ENCODE data around the gene LTO1.

The LTO1 gene

DNA sequence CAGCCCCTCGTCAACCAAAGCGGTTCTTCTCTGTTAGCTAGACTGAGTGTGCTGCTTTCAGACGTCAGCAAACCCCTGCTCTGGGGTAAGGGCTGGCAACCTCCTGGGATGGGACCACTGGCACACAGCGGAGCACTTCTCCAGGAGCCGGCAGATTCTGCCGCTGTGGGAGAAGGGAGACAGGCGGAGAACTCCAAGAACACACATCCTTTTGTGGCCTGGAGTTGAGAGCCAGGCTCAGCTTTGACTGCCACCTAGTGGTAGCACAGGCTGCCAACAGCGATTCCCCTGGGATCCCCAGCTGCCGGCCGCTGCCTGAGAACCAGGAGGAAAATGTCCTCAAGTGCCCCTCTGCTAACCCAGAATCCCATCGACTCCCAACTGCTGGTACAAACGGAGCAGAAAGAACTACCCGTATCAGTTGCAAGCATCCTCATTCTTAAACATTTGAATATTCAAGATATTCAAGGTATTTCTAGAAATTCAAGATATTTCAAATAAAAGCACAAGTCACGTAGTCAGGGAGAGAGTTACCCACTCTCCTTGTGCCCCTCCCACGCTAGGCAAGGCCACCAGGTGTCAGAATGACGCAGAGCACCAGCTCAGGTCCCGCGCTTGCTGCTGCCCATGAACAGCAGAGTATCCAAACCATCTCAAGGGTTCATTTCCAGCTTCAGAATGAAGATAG lies 4.9 kb downstream of the LTO1 start:
- H3K9me3 Mint-ChIP-seq: no peaks in the 10 kb centered on the region
- H3K4me3 Mint-ChIP-seq: no peak overlapping the region
- H3K27me3 Mint-ChIP-seq: no peaks in the 10 kb centered on the region
- peak overlapping the region; percentile 32 for H3K27ac Mint-ChIP-seq
- H3K4me1 Mint-ChIP-seq: peaks cover 32% of the 10 kb centered on the region
- peaks cover 5% of the 10 kb centered on the region for H3K36me3 Mint-ChIP-seq

DNA sequence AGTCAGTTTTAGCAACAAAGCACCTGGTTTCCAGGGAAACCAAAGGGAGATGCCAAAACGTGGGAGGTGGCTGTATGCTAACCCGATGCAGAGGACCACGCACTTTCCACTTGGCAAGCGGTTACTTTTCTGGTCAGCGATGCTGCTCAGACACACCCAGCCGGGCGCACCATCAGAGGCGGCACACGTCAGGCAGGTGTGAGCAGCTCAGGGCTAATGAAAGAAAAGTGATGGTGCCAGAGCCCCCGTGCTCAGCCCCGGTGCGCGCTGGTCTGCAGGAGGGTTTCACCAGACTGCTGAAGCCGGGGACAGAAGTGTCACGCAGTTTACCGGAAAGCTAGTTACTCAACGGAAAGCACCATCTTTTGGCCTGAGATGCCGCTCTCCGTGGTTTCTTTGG lies 5.7 kb downstream of the LTO1 start:
- Mint-ChIP-seq H3K27me3 (no peaks in the 10 kb centered on the region), H3K27ac (no peak overlapping the region), H3K9me3 (no peaks in the 10 kb centered on the region), H3K4me3 (no peak overlapping the region), H3K4me1 (peaks cover 30% of the 10 kb centered on the region), H3K36me3 (peaks cover 7% of the 10 kb centered on the region)

DNA sequence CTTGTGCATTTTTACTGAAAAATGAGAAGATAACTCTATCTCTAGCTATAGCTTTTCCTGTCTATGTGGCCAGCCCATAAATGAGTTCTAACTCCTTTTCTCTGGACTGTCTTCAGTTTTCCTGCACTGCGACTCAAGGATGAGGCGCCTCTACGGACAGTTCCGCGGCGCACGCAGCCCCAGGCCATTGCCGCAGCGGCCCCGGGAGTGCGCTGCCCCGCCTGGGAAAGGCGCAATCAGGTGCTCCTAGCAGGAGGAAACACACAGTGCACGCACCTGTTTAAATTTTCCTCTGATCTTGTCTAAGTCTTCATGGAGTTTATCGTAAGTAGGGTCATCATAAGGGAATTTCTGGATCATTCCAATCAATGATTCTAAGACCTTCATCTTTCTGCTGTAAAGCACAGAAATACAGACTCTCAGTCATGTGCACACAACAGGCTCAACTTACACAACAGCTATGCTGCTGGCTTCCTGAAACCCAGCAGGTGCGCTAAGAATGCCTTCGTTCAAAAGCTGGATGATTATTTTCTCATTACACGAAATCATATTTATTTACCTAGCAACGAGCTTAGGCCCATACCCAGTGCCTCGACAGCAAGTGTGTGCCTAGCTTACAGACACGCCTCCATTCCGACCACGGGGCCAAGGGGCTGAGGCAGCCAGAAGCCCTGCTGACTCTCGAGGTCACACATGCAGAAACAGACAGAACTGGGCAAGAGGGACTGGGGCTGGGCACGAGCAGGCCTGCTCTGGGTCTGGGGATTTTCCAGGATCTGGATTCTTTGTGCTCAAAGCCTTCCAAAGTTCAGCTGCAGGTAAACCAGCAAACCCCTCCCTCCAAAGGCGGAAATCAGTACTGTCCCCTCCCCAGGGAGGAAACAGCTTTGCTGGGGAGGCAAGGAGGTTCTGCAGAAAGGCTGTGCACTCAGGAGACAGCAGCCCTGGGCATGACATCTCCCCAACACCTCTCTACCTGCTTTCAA lies 7.2 kb downstream of the LTO1 start:
- Mint-ChIP-seq H3K4me1 (peaks cover 16% of the 10 kb centered on the region), H3K27me3 (no peaks in the 10 kb centered on the region), H3K27ac (no peak overlapping the region), H3K4me3 (no peak overlapping the region), H3K9me3 (no peaks in the 10 kb centered on the region), H3K36me3 (peaks cover 7% of the 10 kb centered on the region)

DNA sequence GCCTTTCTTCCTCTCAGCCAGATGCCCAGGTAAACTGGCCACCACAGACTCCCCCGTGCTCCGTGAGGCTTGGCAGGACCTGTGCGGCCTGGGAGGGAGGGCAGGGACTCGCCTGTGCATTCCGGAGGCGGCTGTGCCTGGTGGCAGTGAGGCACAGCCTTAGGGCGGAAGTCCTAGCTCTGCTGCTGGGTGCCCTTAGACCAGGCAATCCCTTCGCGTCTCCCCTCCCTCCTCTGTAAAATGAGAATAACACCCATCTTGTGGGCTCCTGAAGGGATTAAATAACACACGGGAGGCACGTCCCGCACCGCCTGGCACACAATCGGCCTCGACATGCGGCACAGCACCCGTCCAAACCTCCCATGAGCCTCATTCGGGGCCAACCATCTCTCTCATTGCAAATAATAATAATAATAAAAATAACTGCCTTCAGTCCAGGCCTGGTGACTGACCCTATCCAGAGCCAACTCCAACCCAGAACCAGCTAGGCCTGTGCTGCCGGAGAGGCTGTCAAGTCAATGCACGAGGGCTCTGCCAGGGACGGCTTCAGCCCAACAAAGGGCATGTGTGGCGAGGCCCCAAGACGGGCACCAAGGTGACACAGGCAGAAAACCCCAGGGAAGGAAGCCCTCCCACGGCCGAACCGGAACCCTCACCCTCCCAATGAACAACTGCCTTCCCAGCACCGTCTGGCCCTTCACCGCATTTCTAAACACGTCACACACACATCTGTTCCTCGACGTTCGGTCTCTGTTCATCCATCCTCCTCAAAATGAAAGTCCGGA lies 8.2 kb downstream of the LTO1 start:
- Mint-ChIP-seq H3K4me3 (no peak overlapping the region), H3K36me3 (peaks cover 7% of the 10 kb centered on the region), H3K9me3 (no peaks in the 10 kb centered on the region), H3K27me3 (no peaks in the 10 kb centered on the region), H3K4me1 (peaks cover 7% of the 10 kb centered on the region), H3K27ac (no peak overlapping the region)

DNA sequence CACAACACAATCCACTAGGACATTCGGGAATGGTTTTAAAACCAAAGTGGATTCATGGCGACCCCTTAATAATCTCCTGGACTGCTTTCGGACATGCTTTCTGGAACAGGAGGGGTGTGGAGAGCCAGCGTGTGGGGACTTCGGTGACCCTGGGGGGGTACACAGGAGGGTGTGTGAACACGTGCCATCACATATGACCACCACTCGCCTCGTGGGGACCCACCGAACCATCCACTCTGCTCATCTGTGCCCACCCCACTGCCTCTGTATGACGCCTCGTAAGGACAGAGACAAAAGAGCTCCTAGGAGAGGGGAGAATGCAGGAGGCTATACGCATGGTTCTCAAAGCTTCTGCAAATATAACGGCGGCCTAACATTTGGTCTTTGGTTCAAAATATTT lies 8.9 kb downstream of the LTO1 start:
- Mint-ChIP-seq H3K27me3 (no peaks in the 10 kb centered on the region), H3K9me3 (no peaks in the 10 kb centered on the region), H3K4me3 (no peak overlapping the region), H3K4me1 (peaks cover 7% of the 10 kb centered on the region), H3K36me3 (peaks cover 7% of the 10 kb centered on the region), H3K27ac (no peak overlapping the region)

DNA sequence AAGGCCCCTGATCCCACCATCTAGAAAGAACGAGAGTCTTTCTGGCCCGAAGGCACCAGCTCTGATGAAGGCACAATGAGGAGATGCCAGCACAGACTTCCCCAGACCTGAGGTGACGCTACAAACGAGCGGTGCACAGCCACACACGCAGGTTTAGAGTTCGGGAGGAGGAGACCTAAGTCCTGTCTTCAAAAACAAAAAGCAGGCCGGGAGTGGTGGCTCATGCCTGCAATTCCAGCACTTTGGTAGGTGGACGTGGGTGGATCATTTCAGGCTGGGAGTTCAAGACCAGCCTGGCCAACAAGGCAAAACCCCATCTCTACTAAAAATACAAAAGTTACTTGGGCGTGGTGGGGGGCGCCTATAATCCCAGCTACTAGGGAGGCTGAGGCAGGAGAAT lies 9.5 kb downstream of the LTO1 start:
- H3K4me1 Mint-ChIP-seq: peaks cover 7% of the 10 kb centered on the region
- peaks cover 7% of the 10 kb centered on the region for H3K36me3 Mint-ChIP-seq
- H3K9me3 Mint-ChIP-seq: no peaks in the 10 kb centered on the region
- H3K27ac Mint-ChIP-seq: no peak overlapping the region
- H3K27me3 Mint-ChIP-seq: no peaks in the 10 kb centered on the region
- no peak overlapping the region for H3K4me3 Mint-ChIP-seq

DNA sequence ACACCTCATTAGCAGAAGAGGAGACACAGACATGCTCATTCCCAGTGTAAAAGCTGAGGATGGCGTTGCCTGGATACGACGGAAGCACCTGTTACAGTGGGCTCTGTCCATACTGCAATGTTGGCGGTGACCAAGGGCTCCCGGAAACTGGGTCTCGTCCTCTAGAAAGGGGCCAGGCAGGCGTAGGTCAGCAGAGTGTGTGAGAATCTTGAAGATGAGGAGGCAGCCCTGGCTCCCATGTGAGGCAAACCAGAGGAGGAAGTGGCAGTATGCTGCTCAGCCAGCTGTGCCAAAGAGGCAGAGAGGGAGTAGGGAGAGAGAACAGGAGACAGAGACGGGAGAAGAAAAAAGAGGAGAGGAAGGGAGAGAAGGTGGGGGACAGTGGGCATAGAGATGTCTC lies 10.3 kb downstream of the LTO1 start:
- H3K27me3 Mint-ChIP-seq: no peaks in the 10 kb centered on the region
- H3K4me3 Mint-ChIP-seq: no peak overlapping the region
- peaks cover 7% of the 10 kb centered on the region for H3K36me3 Mint-ChIP-seq
- H3K27ac Mint-ChIP-seq: no peak overlapping the region
- H3K4me1 Mint-ChIP-seq: no peaks in the 10 kb centered on the region
- H3K9me3 Mint-ChIP-seq: no peaks in the 10 kb centered on the region

DNA sequence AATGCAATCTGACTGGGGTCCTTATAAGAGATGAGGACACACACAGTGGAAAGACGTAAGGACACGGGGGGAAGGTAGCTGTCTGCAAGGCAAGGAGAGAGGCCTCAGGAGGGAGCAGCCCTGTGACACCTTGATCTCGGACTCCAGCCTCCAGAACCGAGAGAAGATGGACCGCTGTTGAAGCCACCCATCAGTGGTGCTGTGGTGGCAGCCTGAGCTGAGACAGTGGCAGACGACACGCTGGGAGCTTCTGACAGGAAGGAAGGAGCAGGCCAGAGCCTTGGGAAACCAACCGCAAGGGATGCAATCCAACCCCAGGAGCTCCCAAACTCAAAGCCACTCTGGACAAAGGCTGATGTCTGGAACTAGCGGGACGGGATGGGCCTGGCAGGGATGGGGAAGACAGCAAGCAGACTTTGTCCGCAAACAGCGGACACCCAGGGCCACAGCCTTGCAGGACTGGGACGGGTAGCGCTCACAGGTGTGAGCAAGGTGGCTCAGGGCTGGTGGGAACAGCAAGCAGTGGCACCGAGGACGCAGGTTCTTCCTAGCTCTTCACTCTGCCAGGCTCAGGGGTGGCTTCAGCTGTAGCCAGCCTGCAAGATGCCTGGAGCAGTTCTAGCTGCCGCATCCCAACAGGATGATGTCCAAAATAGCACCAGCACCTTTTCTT lies 10.9 kb downstream of the LTO1 start:
- H3K27me3 Mint-ChIP-seq: no peaks in the 10 kb centered on the region
- H3K36me3 Mint-ChIP-seq: peaks cover 7% of the 10 kb centered on the region
- no peak overlapping the region for H3K27ac Mint-ChIP-seq
- no peaks in the 10 kb centered on the region for H3K9me3 Mint-ChIP-seq
- H3K4me1 Mint-ChIP-seq: no peaks in the 10 kb centered on the region
- H3K4me3 Mint-ChIP-seq: no peak overlapping the region

DNA sequence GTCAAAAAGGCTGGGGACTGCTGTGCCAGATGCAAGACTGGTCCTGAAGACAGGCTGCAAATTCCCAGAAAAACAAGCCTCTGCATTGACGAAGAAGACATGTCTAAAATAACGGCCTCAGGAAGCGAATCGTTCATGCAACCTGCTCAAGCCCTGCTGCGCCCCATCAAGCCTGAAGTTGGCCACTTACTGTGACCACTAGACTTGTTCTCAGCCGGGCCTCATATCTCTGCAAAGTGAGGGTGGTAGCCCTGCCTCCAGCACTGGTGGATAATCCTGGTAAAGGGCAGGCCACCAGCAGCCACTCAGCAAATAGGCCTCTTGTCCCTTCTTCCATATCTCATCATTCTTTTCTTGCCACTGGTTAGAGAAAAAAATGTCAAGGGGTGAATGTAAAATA lies 11.8 kb downstream of the LTO1 start:
- Mint-ChIP-seq H3K4me3 (no peak overlapping the region), H3K4me1 (no peaks in the 10 kb centered on the region), H3K36me3 (peaks cover 7% of the 10 kb centered on the region), H3K9me3 (no peaks in the 10 kb centered on the region), H3K27me3 (no peaks in the 10 kb centered on the region), H3K27ac (no peak overlapping the region)

DNA sequence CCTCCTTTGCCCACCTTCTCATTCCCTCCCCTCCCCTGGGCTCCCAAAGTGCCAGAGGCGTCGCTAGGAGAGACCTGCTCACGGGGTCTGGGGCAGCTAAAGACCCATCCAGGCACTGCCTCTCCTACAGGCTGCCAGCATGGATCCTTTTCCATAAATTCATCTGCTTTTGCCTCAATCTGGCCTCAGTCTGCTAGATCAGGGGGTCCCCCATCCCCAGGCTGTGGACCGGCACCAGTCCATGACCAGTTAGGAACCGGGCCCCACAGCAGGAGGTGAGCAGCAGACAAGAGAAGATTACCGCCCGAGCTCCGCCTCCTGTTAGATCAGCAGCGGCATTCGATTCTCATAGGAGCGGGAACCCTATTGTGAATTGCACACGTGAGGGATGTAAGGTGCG lies 12.3 kb downstream of the LTO1 start:
- Mint-ChIP-seq H3K4me3 (no peak overlapping the region), H3K4me1 (no peaks in the 10 kb centered on the region), H3K9me3 (no peaks in the 10 kb centered on the region), H3K27ac (no peak overlapping the region), H3K27me3 (no peaks in the 10 kb centered on the region), H3K36me3 (peaks cover 7% of the 10 kb centered on the region)

DNA sequence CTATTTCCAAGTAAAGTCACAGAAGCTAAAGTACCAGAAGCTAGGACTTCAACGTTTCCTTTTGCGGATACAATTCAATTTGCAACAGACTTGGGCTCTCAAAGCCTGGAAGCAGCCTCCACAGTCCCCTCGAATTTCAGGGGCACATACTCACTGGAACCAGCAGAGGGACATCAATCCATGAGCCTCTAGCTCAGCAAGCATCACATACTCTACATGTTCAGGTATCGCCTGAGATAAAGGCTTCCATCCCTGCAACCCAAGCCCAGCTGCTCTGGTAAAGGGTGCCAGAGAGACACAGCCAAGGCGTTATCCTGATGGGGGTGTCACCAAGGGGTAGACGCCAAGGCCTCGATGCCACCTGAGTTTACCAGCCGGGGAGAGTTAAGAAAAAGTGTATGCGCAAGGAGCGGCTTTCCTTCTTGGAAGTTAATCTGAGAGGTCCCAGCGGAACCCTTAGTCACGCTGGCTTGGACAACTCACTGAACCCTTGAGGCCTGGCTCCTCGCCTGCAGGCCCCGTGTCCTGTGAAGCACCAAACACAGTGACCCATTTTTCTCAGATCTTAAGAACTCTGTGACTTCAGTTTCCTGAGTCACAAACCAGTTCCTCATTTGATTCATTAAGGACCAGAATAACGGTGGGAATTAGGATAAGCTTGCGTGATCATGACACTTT lies 13.0 kb downstream of the LTO1 start:
- H3K9me3 Mint-ChIP-seq: no peaks in the 10 kb centered on the region
- H3K4me1 Mint-ChIP-seq: no peaks in the 10 kb centered on the region
- peaks cover 5% of the 10 kb centered on the region for H3K36me3 Mint-ChIP-seq
- H3K27ac Mint-ChIP-seq: no peak overlapping the region
- no peaks in the 10 kb centered on the region for H3K27me3 Mint-ChIP-seq
- no peak overlapping the region for H3K4me3 Mint-ChIP-seq

DNA sequence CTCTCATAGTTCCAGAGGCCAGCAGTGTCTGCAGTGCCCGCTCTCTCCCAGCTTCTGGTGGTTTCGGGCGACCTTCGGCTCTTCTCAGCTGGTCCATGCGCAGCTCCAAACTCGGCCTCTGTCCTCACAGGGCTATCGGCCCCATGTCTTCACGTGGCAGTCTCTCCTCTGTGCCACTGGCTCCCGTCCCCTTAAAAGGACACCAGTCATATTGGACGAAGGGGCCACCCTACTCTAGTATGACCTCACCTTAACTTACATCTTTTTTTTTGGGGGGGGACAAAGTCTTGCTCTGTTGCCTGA lies 13.8 kb downstream of the LTO1 start:
- Mint-ChIP-seq H3K27me3 (no peaks in the 10 kb centered on the region), H3K4me1 (no peaks in the 10 kb centered on the region), H3K4me3 (no peak overlapping the region), H3K27ac (no peak overlapping the region), H3K36me3 (peaks cover 5% of the 10 kb centered on the region), H3K9me3 (no peaks in the 10 kb centered on the region)

DNA sequence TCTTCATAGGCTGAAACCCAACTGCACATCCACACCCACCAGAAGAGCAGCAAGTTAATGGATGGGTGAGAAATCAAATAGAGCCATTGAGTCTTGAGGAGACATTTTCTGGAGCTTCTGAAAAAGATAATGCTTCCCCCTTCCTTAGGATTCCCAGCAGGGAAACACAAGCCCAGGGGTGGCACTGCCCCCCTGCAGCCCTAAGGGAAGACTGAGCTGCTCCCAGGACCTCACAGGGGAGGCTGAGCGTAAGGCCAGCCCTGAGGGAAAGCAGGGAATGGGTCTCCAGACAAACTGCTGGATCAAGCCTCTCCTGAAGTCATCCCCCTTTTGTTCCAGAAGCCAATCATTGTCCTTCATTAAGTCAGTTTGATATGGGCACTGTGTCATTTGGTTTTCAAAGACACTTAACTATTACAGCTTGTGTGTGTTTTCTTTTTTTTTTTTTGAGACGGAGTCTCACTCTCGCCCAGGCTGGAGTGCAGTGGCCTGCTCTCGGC lies 15.1 kb downstream of the LTO1 start:
- H3K4me1 Mint-ChIP-seq: no peaks in the 10 kb centered on the region
- H3K4me3 Mint-ChIP-seq: no peak overlapping the region
- no peaks in the 10 kb centered on the region for H3K27me3 Mint-ChIP-seq
- H3K36me3 Mint-ChIP-seq: peaks cover 5% of the 10 kb centered on the region
- no peaks in the 10 kb centered on the region for H3K9me3 Mint-ChIP-seq
- H3K27ac Mint-ChIP-seq: no peak overlapping the region

DNA sequence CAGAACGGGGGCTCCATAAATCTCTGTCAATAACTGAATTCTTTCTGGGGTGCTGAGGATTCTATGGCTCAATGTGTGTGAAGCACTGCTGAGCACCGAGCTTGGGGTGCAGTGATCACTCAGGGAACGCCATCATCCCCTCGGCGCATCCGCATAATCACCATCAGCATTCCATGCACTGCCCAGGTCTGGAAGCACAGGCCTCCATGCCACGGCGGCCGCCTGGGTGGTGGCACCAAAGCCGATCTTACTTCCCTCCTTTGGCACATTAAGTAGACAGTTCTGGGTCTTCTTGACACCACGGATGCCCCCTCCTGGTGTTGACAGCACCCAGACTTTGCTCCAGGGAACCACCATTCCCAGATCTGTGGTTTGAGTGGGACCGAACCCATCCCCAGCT lies 15.6 kb downstream of the LTO1 start:
- Mint-ChIP-seq H3K36me3 (peaks cover 2% of the 10 kb centered on the region), H3K4me1 (no peaks in the 10 kb centered on the region), H3K4me3 (no peak overlapping the region), H3K27ac (no peak overlapping the region), H3K9me3 (no peaks in the 10 kb centered on the region), H3K27me3 (no peaks in the 10 kb centered on the region)
